SK-N-SH (cell line): ENCODE results near the gene NLGN1. TPM values are rescaled to one million over a fixed set of nuclear protein-coding genes. Genes with fewer than 3 reads are reported as not detected.
A peak's percentile ranks its signal among the peaks of the same experiment; 100 is the strongest.

Experiments
- CTCF ChIA-PET: fragments of 300-600, 350-600 bp; formaldehyde crosslinking; extraction: SDS; loops from one replicate; lab custom pipeline; 2021; lab: Yijun Ruan, JAX
- POLR2A ChIA-PET: fragments of 350-600 bp; sonication (Branson Sonifier 250); formaldehyde crosslinking; extraction: SDS; loops from one replicate; lab custom pipeline; 2020; ENCODE audit warnings: antibody characterized with exemption, inconsistent platforms; lab: Yijun Ruan, JAX
- DNase-seq: peaks from one replicate; pipeline ENCODE4 v3.0.0; 2012
- H2AFZ ChIP-seq: fragments of 200-600 bp; sonication (generic); 2 replicates; pipeline ENCODE4 v1.8.1; 2016; ENCODE audit warnings: antibody characterized with exemption, mild to moderate bottlenecking, low read depth
- H3F3A ChIP-seq: fragments of 200-600 bp; sonication (generic); replicated peaks from 2 replicates; pipeline ENCODE3; 2016; ENCODE audit warnings: antibody characterized with exemption, mild to moderate bottlenecking; ENCODE audit not compliant: insufficient read depth
- H3K27ac ChIP-seq, 2 experiments: fragments of 200-500 bp in 1 of 2; fragments of 200-600 bp in 1 of 2; sonication (Bioruptor generic) in 1 of 2; sonication (generic), shearing (Covaris generic) in 1 of 2; 2 replicates each; pipeline versions ENCODE4 v1.5.1 to v1.6.1; 2014 to 2016; ENCODE audit warnings: low read depth in 2 of 2, inconsistent platforms in 1 of 2, low read length in 1 of 2, mild to moderate bottlenecking in 1 of 2, mixed read lengths in 1 of 2
- H3K27me3 ChIP-seq: fragments of 200-600 bp; sonication (generic), shearing (Covaris generic); 2 replicates; pipeline ENCODE4 v1.6.1; 2016; ENCODE audit warnings: mixed run types; ENCODE audit not compliant: insufficient read depth
- H3K36me3 ChIP-seq, 2 experiments: fragments of 200-500 bp in 1 of 2; fragments of 200-600 bp in 1 of 2; sonication (Bioruptor generic) in 1 of 2; sonication (generic) in 1 of 2; replicated peaks in 1 of 2; 2 replicates each; pipeline versions ENCODE3 to v1.5.1; 2014 to 2016; ENCODE audit warnings: low read length in 1 of 2, mild to moderate bottlenecking in 1 of 2; ENCODE audit not compliant: insufficient read depth in 2 of 2, control insufficient read depth in 1 of 2
- H3K4me1 ChIP-seq, 2 experiments: fragments of 200-500 bp in 1 of 2; fragments of 200-600 bp in 1 of 2; sonication (Bioruptor generic) in 1 of 2; sonication (generic), shearing (Covaris generic) in 1 of 2; 2 replicates each; pipeline versions ENCODE4 v1.5.1 to v1.6.1; 2014 to 2016; ENCODE audit warnings: low read depth in 1 of 2, low read length in 1 of 2, mixed run types in 1 of 2; ENCODE audit not compliant: insufficient read depth in 2 of 2, control insufficient read depth in 1 of 2
- H3K4me2 ChIP-seq: fragments of 200-600 bp; sonication (generic), shearing (Covaris generic); 2 replicates; pipeline ENCODE4 v1.6.1; 2017; ENCODE audit warnings: mixed run types
- H3K4me3 ChIP-seq, 2 experiments: fragments of 200-500 bp in 1 of 2; fragments of 200-600 bp in 1 of 2; sonication (Bioruptor generic) in 1 of 2; sonication (generic), shearing (Covaris generic) in 1 of 2; 2 replicates each; pipeline versions ENCODE4 v1.5.1 to v1.8.1; 2014 to 2016; ENCODE audit warnings: low read depth in 2 of 2, inconsistent platforms in 1 of 2, low read length in 1 of 2, mild to moderate bottlenecking in 1 of 2, mixed read lengths in 1 of 2, moderate library complexity in 1 of 2
- H3K79me2 ChIP-seq: fragments of 200-600 bp; sonication (generic); 2 replicates; pipeline ENCODE4 v1.8.1; 2017; ENCODE audit warnings: mild to moderate bottlenecking; ENCODE audit not compliant: insufficient read depth
- H3K9ac ChIP-seq: fragments of 200-600 bp; sonication (generic); 2 replicates; pipeline ENCODE4 v1.6.1; 2017; ENCODE audit warnings: mixed run types
- H3K9me2 ChIP-seq: fragments of 200-600 bp; sonication (generic); 2 replicates; pipeline ENCODE4 v1.6.1; 2017; ENCODE audit warnings: mixed run types
- H3K9me3 ChIP-seq: fragments of 200-600 bp; sonication (generic); 2 replicates; pipeline ENCODE4 v1.6.1; 2017; ENCODE audit warnings: mixed run types, mild to moderate bottlenecking, moderate library complexity
- H4K20me1 ChIP-seq: fragments of 200-600 bp; sonication (generic); 2 replicates; pipeline ENCODE4 v1.6.1; 2017; ENCODE audit warnings: mild to moderate bottlenecking, mixed run types; ENCODE audit not compliant: insufficient read depth
- EP300 ChIP-seq, 2 experiments: IDR thresholded peaks; 2 replicates each; pipeline versions ENCODE4 v1.4.0 to v1.6.1; 2012; ENCODE audit warnings: borderline replicate concordance in 1 of 2, low read depth in 1 of 2, low read length in 1 of 2
- EZH2phosphoT487 ChIP-seq: fragments of 200-600 bp; sonication (generic); IDR thresholded peaks from 2 replicates; pipeline ENCODE4 v1.6.1; 2017; ENCODE audit warnings: low read depth, mixed run types, mild to moderate bottlenecking, antibody characterized with exemption, moderate library complexity, borderline replicate concordance
- FOXJ3 ChIP-seq: sonication (generic); formaldehyde crosslinking; IDR thresholded peaks from 2 replicates; pipeline ENCODE4 v1.5.1; 2020; ENCODE audit warnings: mild to moderate bottlenecking, missing genetic modification reagents
- GABPA ChIP-seq: IDR thresholded peaks from 2 replicates; pipeline ENCODE4 v1.4.0; 2012; ENCODE audit warnings: low read depth, mild to moderate bottlenecking
- GATA2 ChIP-seq: sonication (generic); formaldehyde crosslinking; IDR thresholded peaks from 2 replicates; pipeline ENCODE4 v1.5.0; 2020; ENCODE audit warnings: mild to moderate bottlenecking, missing genetic modification reagents
- JUND ChIP-seq: IDR thresholded peaks from 2 replicates; pipeline ENCODE4 v1.4.0; 2012
- MAX ChIP-seq: IDR thresholded peaks from 2 replicates; pipeline ENCODE4 v1.4.0; 2012; ENCODE audit warnings: low read depth
- MEF2A ChIP-seq: IDR thresholded peaks from 2 replicates; pipeline ENCODE4 v1.4.0; 2012; ENCODE audit warnings: low read depth, borderline replicate concordance
- MXI1 ChIP-seq: IDR thresholded peaks from 2 replicates; pipeline ENCODE4 v1.6.1; 2012; ENCODE audit warnings: mild to moderate bottlenecking, low read depth, low read length, improper control_type of control experiment
- NFIC ChIP-seq: IDR thresholded peaks from 2 replicates; pipeline ENCODE4 v1.4.0; 2012; ENCODE audit warnings: borderline replicate concordance
- PBX3 ChIP-seq: IDR thresholded peaks from 2 replicates; pipeline ENCODE4; 2012
- POLR2AphosphoS5 ChIP-seq: IDR thresholded peaks from 2 replicates; pipeline ENCODE4 v1.6.1; 2012; ENCODE audit warnings: low read depth, low read length
- RAD21 ChIP-seq: IDR thresholded peaks from 2 replicates; pipeline ENCODE4 v1.6.1; 2012; ENCODE audit warnings: mild to moderate bottlenecking, low read length
- RFX5 ChIP-seq: IDR thresholded peaks from 2 replicates; pipeline ENCODE4 v1.6.1; 2012; ENCODE audit warnings: mild to moderate bottlenecking, improper control_type of control experiment, low read length
- RXRA ChIP-seq: IDR thresholded peaks from 2 replicates; pipeline ENCODE4 v1.4.0; 2012; ENCODE audit warnings: low read depth, mild to moderate bottlenecking, borderline replicate concordance
- SIN3A ChIP-seq: IDR thresholded peaks from 2 replicates; pipeline ENCODE4 v1.6.1; 2012; ENCODE audit warnings: low read depth, mild to moderate bottlenecking, low read length, moderate library complexity, borderline replicate concordance
- SMC3 ChIP-seq: IDR thresholded peaks from 2 replicates; pipeline ENCODE4 v1.6.1; 2012; ENCODE audit warnings: low read depth, low read length, improper control_type of control experiment
- TAF1 ChIP-seq: IDR thresholded peaks from 2 replicates; pipeline ENCODE4 v1.6.1; 2012; ENCODE audit warnings: low read depth, mild to moderate bottlenecking, low read length, moderate library complexity, borderline replicate concordance
- TEAD4 ChIP-seq: IDR thresholded peaks from 2 replicates; pipeline ENCODE4 v1.4.0; 2012; ENCODE audit warnings: mild to moderate bottlenecking, borderline replicate concordance; ENCODE audit not compliant: insufficient read depth
- YY1 ChIP-seq: IDR thresholded peaks from 2 replicates; pipeline ENCODE4 v1.4.0; 2012; ENCODE audit warnings: low read depth, mild to moderate bottlenecking
- WGBS: methylation state at CpG from one replicate; pipeline ENCODE4 v1.1.6; 2017; ENCODE audit warnings: low lambda C conversion rate; 5-methylcytosine and 5-hydroxymethylcytosine counted together
- polyA plus RNA-seq, 3 experiments: library from polyadenylated mRNA; depleted of rRNA; stranded (reverse); fragments of >200 nt; gene quantifications; 2 replicates each; pipeline ENCODE4 v1.2.3, GENCODE V29; 2012
- TF ChIP-seq, protein P1 (sequence below): IDR thresholded peaks from 2 replicates; pipeline ENCODE4 v1.4.0; 2012; ENCODE audit warnings: low read depth, borderline replicate concordance

The NLGN1 gene
- polyA plus RNA-seq, 1 of the 3 experiments (the other 2 are of a cell fraction) = 1.5 TPM

DNA sequence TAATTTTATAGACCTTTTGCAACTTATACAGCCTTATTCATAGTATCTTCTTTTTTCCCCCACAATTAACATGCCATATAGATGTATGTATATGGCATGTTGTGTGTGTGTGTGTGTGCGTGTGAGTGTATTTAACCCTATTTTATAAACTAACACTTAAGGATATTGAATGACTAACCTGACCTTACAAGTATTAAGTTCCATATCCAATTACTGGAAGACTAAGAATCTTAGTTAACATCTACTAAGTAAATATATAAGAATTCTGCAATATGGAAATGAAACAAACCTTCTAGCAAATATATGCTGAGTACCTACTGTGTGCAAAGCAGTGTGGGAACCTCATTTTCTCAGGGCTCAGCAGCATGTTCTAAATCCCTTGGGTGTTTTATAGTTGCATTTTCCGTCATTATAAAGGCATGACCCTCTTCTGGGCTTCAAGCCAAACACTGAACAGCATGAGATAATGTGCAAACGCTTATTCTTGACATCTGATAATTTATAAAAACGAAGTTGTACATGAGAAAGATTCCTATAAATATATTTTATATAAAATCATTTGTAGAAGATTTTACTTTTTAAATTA, 105.5 kb downstream of the NLGN1 start:
- Histone ChIP-seq H3K27me3 (no peaks in the 10 kb centered on the region), H4K20me1 (no peaks in the 10 kb centered on the region), H2AFZ (0 out of 2 replicates have a peak overlapping the region, but pooled peaks have one; percentile 14), H3K79me2 (no peaks in the 10 kb centered on the region), H3F3A (peaks cover 3% of the 10 kb centered on the region), H3K4me1 (no peaks in the 10 kb centered on the region; a peak in 1 of 4 replicates), H3K9me2 (no peaks in the 10 kb centered on the region), H3K36me3 (no peaks in the 10 kb centered on the region), H3K4me3 (no peak overlapping the region), H3K9me3 (no peaks in the 10 kb centered on the region), H3K4me2 (no peak overlapping the region), H3K9ac (no peak overlapping the region), H3K27ac (no peak overlapping the region; a peak in 1 of 4 replicates)
- no peak for DNase-seq
- WGBS = 14% methylated on average over 4 of the region's 4 CpGs
- TF ChIP-seq SIN3A = no peak
- TF ChIP-seq EZH2phosphoT487 = no peak
- no peak for TF ChIP-seq RAD21
- TF ChIP-seq POLR2AphosphoS5 = no peak
- no peak for TF ChIP-seq MEF2A
- TF ChIP-seq PBX3 = peak; percentile 47
- no peak for TF ChIP-seq GATA2 (CRISPR knock-in tag)
- no peak for TF ChIP-seq MAX
- TF ChIP-seq TEAD4 = no peak
- TF ChIP-seq NFIC = peak; percentile 63
- TF ChIP-seq MXI1 = no peak
- no peak for TF ChIP-seq EP300 (IDR thresholded peaks at IDR 0.05; ENCODE audit: borderline replicate concordance in 1 of 2, low read depth in 1 of 2, low read length in 1 of 2)
- no peak for TF ChIP-seq FOXJ3 (CRISPR knock-in tag)
- TF ChIP-seq YY1 = no peak
- no peak for TF ChIP-seq JUND
- ChIA-PET POLR2A (no interaction called here), CTCF (no interaction called here)

- Histone ChIP-seq H3K27ac (no peak overlapping the region), H3K4me2 (no peak overlapping the region), H3K4me1 (no peaks in the 10 kb centered on the region), H4K20me1 (no peaks in the 10 kb centered on the region), H3K4me3 (no peak overlapping the region), H3F3A (no peaks in the 10 kb centered on the region), H3K9ac (no peak overlapping the region), H3K9me2 (no peaks in the 10 kb centered on the region), H3K9me3 (no peaks in the 10 kb centered on the region), H3K36me3 (no peaks in the 10 kb centered on the region), H3K79me2 (no peaks in the 10 kb centered on the region), H3K27me3 (no peaks in the 10 kb centered on the region), H2AFZ (no peak overlapping the region; the same call in 1 of the 2 replicates)
- ChIA-PET POLR2A (no interaction called here), CTCF (no interaction called here)
- 69% methylated on average over 4 of the region's 4 CpGs for WGBS
- DNase-seq = no peak
- TF ChIP-seq, protein P1, sequence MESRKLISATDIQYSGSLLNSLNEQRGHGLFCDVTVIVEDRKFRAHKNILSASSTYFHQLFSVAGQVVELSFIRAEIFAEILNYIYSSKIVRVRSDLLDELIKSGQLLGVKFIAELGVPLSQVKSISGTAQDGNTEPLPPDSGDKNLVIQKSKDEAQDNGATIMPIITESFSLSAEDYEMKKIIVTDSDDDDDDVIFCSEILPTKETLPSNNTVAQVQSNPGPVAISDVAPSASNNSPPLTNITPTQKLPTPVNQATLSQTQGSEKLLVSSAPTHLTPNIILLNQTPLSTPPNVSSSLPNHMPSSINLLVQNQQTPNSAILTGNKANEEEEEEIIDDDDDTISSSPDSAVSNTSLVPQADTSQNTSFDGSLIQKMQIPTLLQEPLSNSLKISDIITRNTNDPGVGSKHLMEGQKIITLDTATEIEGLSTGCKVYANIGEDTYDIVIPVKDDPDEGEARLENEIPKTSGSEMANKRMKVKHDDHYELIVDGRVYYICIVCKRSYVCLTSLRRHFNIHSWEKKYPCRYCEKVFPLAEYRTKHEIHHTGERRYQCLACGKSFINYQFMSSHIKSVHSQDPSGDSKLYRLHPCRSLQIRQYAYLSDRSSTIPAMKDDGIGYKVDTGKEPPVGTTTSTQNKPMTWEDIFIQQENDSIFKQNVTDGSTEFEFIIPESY = no peak
- TF ChIP-seq TEAD4 (no peak), MXI1 (no peak), GABPA (no peak), RFX5 (no peak), PBX3 (no peak), YY1 (no peak), RXRA (no peak), EP300 (IDR thresholded peaks at IDR 0.05; ENCODE audit: borderline replicate concordance in 1 of 2, low read depth in 1 of 2, low read length in 1 of 2) (no peak), GATA2 (CRISPR knock-in tag) (no peak), POLR2AphosphoS5 (no peak), SIN3A (no peak), MEF2A (no peak), SMC3 (no peak), TAF1 (no peak), EZH2phosphoT487 (no peak)
Measured at GRCh38 chr3:173510565-173510964, 113.0 kb downstream of the NLGN1 start.
